Calu3 (cell line): ENCODE results near the gene SLC30A4. TPM values are rescaled to one million over a fixed set of nuclear protein-coding genes. Genes with fewer than 3 reads are reported as not detected.

ENCODE experiments used
- BruUV-seq: library from RNA; stranded (reverse); fragments of 400-500 nt; replicated peaks from 2 replicates; lab custom pipeline; 2021; lab: Mats Ljungman, UMichigan
- CTCF ChIA-PET: fragments of 300-600 bp; sonication (Branson Sonifier 250); formaldehyde crosslinking; loops from one replicate; lab custom pipeline; 2022; ENCODE audit warnings: antibody characterized with exemption; lab: Charles Lee
- DNase-seq: peaks from one replicate; pipeline ENCODE4 v3.0.0; 2022
- H3K27ac Mint-ChIP-seq: one replicate; pipeline ENCODE4 v1.8.0; 2022; ENCODE audit warnings: mixed read lengths; ENCODE audit not compliant: unreplicated experiment
- H3K27me3 Mint-ChIP-seq: one replicate; pipeline ENCODE4 v1.8.0; 2022; ENCODE audit warnings: mixed read lengths; ENCODE audit not compliant: unreplicated experiment
- H3K36me3 Mint-ChIP-seq: one replicate; pipeline ENCODE4 v1.8.0; 2022; ENCODE audit warnings: mild to moderate bottlenecking, moderate library complexity, mixed read lengths; ENCODE audit not compliant: insufficient read depth, unreplicated experiment
- H3K4me1 Mint-ChIP-seq: one replicate; pipeline ENCODE4 v1.8.0; 2022; ENCODE audit warnings: mild to moderate bottlenecking, low read depth, mixed read lengths; ENCODE audit not compliant: unreplicated experiment
- H3K4me3 Mint-ChIP-seq: one replicate; pipeline ENCODE4 v1.8.0; 2022; ENCODE audit warnings: mild to moderate bottlenecking, low read depth, moderate library complexity, mixed read lengths; ENCODE audit not compliant: unreplicated experiment
- H3K9me3 Mint-ChIP-seq: one replicate; pipeline ENCODE4 v1.8.0; 2022; ENCODE audit warnings: low read depth, mixed read lengths; ENCODE audit not compliant: unreplicated experiment
- CTCF ChIP-seq: fragments of 200-600 bp; IDR thresholded peaks from one replicate; pipeline ENCODE4 v1.8.0; 2022; ENCODE audit warnings: antibody characterized with exemption; ENCODE audit not compliant: unreplicated experiment
- intact Hi-C: fragments of 100-400 bp; cut with micrococcal nuclease; formaldehyde crosslinking; loops from one replicate; pipeline ENCODE4 v1.10.0; 2022; ENCODE audit not compliant: unreplicated experiment
- total RNA-seq: library from RNA; stranded (reverse); gene quantifications from 2 replicates; pipeline ENCODE4 v1.2.3, GENCODE V29; 2022

The SLC30A4 gene
- total RNA-seq, 1 experiment from 2014 or later: 2.3 TPM

- Mint-ChIP-seq H3K27ac (peak overlapping the region; percentile 60), H3K4me3 (no peak overlapping the region), H3K36me3 (peaks cover 26% of the 10 kb centered on the region), H3K27me3 (no peaks in the 10 kb centered on the region), H3K4me1 (peaks cover 56% of the 10 kb centered on the region), H3K9me3 (no peaks in the 10 kb centered on the region)
- no TSS peak for BruUV-seq
- DNase-seq: no peak
- intact Hi-C loops: no loop called here
- TF ChIP-seq CTCF: no peak
- CTCF ChIA-PET: interaction anchor here (0.8 to 2.1 kb wide), 2 partner anchors 12 to 169 kb away, joined by 3 to 16 read pairs; no protein-coding TSS in a partner anchor
Measured at GRCh38 chr15:45442507-45443135, 79.9 kb downstream of the SLC30A4 start.

GRCh38 chr15:45441686-45442085, 80.9 kb downstream of the SLC30A4 start:
- H3K9me3 Mint-ChIP-seq: no peaks in the 10 kb centered on the region
- intact Hi-C loops: no loop called here
- BruUV-seq: no TSS peak

GRCh38 chr15:45441036-45441435, 81.5 kb downstream of the SLC30A4 start:
- Mint-ChIP-seq H3K9me3 (no peaks in the 10 kb centered on the region), H3K4me3 (peak overlapping the region; percentile 40), H3K4me1 (peaks cover 41% of the 10 kb centered on the region), H3K27ac (peak overlapping the region; percentile 60), H3K27me3 (no peaks in the 10 kb centered on the region), H3K36me3 (peaks cover 26% of the 10 kb centered on the region)
- CTCF ChIA-PET: interaction anchor here (0.9 to 2.1 kb wide), 3 partner anchors 9 to 16 kb away, joined by 3 to 16 read pairs (median 6); no protein-coding TSS in a partner anchor
- intact Hi-C loops: no loop called here
- no peak for DNase-seq
- TF ChIP-seq CTCF: no peak
- BruUV-seq: no TSS peak

More at GRCh38 chr15:45441686-45442085, 80.9 kb downstream of the SLC30A4 start:
- Mint-ChIP-seq H3K27me3 (no peaks in the 10 kb centered on the region), H3K4me3 (peak overlapping the region; percentile 40), H3K27ac (peak overlapping the region; percentile 60), H3K4me1 (peaks cover 47% of the 10 kb centered on the region), H3K36me3 (peaks cover 26% of the 10 kb centered on the region)
- DNase-seq: peak; percentile 68
- CTCF ChIA-PET: interaction anchor here (0.7 to 2.1 kb wide), 5 partner anchors 8 to 170 kb away, joined by 3 to 16 read pairs (median 3); no protein-coding TSS in a partner anchor
- TF ChIP-seq CTCF: no peak

- TF ChIP-seq CTCF: no peak
- H3K36me3 Mint-ChIP-seq: peaks cover 31% of the 10 kb centered on the region
- H3K27me3 Mint-ChIP-seq: no peaks in the 10 kb centered on the region
- peak overlapping the region; percentile 60 for H3K27ac Mint-ChIP-seq
- peak overlapping the region; percentile 60 for H3K4me3 Mint-ChIP-seq
- CTCF ChIA-PET: interaction anchor here (1.2 to 3.1 kb wide), 3 partner anchors 9 to 18 kb away, joined by 5 to 16 read pairs (median 7); no protein-coding TSS in a partner anchor
- peak; percentile 57 for DNase-seq
- intact Hi-C loops: loop anchor here (1.0 kb wide), 1 partner anchor 8 kb away; no protein-coding TSS in a partner anchor
- no peaks in the 10 kb centered on the region for H3K9me3 Mint-ChIP-seq
- BruUV-seq: TSS peak; percentile 81
- H3K4me1 Mint-ChIP-seq: peaks cover 47% of the 10 kb centered on the region
Measured at GRCh38 chr15:45439521-45440260, 82.9 kb downstream of the SLC30A4 start.
